ENCODE results near the gene ZBTB42.

Gene ZBTB42

GRCh38 chr14:104844306-104845032 is 43.6 kb downstream of the ZBTB42 start:
- no peak for DNase-seq

- DNase-seq = no peak
These were observed 44.2 kb downstream of the ZBTB42 start for GRCh38 chr14:104845033-104845666.

- no peak for DNase-seq
These were observed 45.0 kb downstream of the ZBTB42 start for GRCh38 chr14:104845834-104846441.

- DNase-seq = no peak
These were observed 51.4 kb downstream of the ZBTB42 start for GRCh38 chr14:104852280-104852663.

All from right hindlimb (tissue), 1 donor.